SHP77 treated with DMSO at 0.1 percent for 48 hours (cell line): ENCODE measurements around the gene GAS7.
"Not testable (repeated sequence)": the region's sequence is repeated elsewhere in the genome, so short reads cannot be mapped to it uniquely, and the experiment has no call there.

Experiments used
- DNase-seq: peaks from one replicate; lab custom pipeline; 2025; lab: John Stamatoyannopoulos, UW

Gene GAS7

GRCh38 chr17:10072556-10073425, 125.6 kb downstream of the GAS7 start:
- no peak for DNase-seq

- no peak for DNase-seq
Measured at GRCh38 chr17:10072086-10072485, 126.3 kb downstream of the GAS7 start.

DNA sequence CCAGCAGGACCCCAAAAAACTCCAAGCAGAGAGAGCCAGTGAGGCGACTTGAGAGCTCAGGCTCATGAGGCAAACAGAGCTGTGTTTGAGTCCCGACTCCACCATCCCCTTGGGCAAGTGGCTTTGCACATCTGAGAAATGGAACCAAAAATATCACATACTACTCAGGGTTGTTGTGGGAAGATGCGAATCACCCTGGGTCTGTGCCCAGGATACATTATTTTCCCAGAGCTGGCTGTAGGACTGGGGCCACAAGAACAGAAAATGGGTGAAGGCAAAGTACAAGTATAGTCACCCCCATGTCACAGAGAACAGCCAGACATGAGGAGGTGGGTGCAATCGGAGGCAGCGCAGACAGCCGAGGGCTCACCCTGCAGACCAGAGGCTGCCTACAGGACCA, 127.3 kb downstream of the GAS7 start:
- no peak for DNase-seq

- no peak for DNase-seq
Measured at GRCh38 chr17:10070690-10071089, 127.7 kb downstream of the GAS7 start.

DNA sequence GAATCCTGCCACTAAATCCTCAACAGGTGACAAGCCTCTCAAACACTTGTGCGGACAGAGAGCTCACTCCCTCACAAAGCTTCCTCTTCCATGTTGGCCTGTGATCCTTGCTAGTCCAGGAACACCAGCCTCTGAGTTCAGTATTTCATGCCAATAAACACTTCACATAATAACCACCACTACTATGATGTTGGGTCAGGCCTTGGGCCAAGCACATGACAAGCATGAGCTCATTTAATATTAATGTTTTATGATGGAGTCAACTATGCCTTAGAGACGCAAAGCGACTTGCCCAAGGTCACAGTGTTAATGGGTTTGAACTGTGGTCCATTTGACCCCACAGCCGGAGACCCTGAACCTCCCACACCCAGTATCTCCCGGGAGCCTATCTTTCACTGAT, 129.1 kb downstream of the GAS7 start:
- no peak for DNase-seq

- no peak for DNase-seq
Measured at GRCh38 chr17:10067446-10068143, 130.8 kb downstream of the GAS7 start.

- no peak for DNase-seq
Measured at GRCh38 chr17:10064536-10064935, 133.9 kb downstream of the GAS7 start.

GRCh38 chr17:10063730-10064241, 134.6 kb downstream of the GAS7 start:
- DNase-seq: no peak

GRCh38 chr17:10062691-10063385, 135.6 kb downstream of the GAS7 start:
- DNase-seq: no peak

DNA sequence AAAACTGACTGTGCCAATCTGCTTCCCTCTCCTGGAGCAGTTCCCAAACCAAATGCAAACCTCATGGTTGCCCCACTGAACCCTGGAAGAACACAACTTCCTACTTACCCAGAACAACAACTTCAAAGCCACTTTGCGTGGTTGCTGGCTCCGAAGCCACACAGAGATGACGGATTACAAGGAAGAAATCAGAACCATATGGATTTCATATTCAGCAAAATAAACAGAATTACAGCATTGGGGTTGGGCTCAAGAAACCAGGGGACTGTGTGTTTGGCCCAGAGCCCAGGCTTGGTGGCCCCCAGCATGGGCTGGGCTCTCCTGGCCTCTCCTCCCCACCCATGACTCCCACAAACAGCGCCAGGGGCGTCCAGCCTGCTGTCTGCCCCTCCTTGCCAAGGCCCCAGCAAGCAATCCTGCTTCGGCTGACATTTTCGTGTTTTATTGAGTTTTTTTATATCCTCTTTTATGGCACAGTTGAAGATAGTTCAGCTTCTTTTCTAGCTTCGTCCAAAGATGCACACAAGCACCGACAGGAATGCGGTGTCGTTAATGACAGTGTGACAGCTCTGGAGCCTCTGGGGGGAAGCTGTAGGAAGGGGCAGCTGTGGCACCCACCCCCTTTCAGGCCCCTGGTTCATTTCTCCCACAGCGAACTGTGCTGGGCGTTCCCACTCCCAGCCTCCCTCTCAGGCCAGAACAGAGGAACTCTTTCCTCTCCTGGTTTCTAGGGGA, 137.1 kb downstream of the GAS7 start:
- DNase-seq: no peak

GRCh38 chr17:10060526-10060925, 137.9 kb downstream of the GAS7 start:
- no peak for DNase-seq

- DNase-seq: no peak
Measured at GRCh38 chr17:10059684-10060211, 138.7 kb downstream of the GAS7 start.

DNA sequence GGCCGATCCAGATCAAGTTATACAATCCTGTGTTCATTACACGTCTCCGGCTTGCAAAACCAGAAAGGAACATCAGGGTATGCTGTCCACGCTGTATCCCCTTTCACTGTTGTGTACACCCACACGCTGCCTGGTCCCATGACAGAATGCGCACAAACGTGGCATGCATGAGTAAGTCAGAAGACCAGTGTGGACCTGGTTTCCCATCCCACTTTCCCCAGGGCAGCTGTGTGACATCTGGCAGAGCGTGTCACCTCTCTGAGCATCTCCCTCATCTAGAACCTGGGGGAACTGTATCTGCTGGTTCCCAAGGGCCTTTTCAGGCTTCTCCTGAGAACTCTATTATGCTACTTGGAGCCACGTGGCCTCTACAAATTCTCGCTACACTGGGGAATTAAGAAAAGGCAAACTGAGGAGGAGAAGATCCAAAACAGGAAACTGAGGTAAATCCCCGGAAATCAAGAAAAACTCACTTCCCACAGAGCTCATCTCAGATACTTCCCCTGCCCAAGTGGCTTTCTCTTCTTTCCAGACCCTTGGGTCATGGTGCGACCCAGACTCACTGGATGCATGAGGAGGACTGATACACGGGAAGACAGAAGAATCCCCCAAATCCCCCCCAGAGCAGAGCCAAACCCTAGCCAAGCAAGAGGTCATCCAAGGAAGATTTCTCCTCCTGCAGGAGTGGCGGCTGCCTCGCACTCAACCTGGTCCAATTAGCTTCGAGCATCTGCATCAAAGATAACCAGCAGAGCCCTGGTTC, 139.3 kb downstream of the GAS7 start:
- no peak for DNase-seq

GRCh38 chr17:10057466-10057865, 140.9 kb downstream of the GAS7 start:
- DNase-seq: not testable (repeated sequence)

- DNase-seq: no peak
Measured at GRCh38 chr17:10055262-10055975, 143.0 kb downstream of the GAS7 start.

DNA sequence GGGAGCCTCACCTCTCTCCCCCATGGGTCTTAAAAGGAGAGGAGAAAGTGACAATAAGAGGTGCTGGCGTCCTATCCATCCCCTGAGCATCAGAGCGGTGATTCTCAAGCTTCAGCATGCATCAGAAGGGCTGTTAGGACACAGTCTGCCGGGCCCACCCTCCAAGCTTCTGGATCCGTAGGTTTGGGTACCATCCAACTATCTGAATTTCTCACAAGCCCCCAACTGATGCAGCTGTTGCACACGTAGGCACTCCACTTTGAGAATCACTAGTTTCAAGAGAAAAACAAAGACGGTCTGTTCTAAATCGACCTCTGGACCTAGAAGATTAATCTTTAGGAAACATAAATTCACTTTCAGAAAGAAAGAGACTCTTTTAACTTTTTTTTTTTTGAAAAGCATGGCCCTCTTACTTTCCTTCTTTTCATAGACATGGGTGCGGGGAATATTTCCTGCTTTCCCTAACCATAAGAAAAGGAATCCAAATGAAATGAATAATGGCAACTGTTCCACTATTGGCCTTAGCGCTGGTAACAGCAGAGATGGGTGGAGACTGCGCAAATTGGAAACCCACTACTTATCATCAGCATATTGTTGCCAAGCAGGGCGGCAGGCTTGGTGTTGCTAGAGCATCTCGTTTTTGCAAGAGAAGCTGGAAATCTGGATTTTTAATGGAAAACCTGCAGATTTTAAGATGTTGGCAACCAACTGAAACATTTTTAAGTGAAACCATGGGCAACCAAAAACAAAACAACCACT, 144.4 kb downstream of the GAS7 start:
- no peak for DNase-seq

- DNase-seq: no peak
Measured at GRCh38 chr17:10052106-10052813, 146.1 kb downstream of the GAS7 start.

- no peak for DNase-seq
Measured at GRCh38 chr17:10051112-10051511, 147.3 kb downstream of the GAS7 start.

- DNase-seq: no peak
Measured at GRCh38 chr17:10050597-10051101, 147.8 kb downstream of the GAS7 start.
